ENCODE data around the gene VCPKMT. TPM values are rescaled to one million over a fixed set of nuclear protein-coding genes. Genes with fewer than 3 reads are reported as not detected.
A peak's percentile ranks its signal among the peaks of the same experiment; 100 is the strongest.

VCPKMT gene
- polyA plus RNA-seq, 12 donors: 7.6 to 14.4 (median 11.4) TPM; not detected in 1

DNA sequence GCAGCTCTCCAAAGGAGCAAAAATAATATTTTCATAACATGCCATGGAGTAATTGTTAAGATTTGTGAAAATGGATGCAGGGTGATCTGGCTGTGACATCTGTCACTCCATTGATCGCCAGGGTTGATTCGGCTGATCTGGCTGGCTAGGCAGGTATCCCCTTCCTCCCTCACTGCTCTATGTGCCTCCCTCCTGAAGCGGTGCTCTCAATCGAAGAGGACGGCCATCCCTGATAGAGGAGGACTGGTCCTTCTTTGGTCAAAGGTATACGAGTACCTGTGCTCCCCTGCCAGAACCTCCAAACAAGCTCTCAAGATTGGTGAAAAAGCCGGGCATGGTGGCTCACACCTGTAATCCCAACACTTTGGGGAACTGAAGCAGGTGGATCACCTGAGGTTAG lies 47.9 kb downstream of the VCPKMT start:
- DNase-seq: no peak

GRCh38 chr14:50067723-50068495 lies 48.5 kb downstream of the VCPKMT start:
- DNase-seq: no peak

- no peak for DNase-seq
These were observed 50.8 kb downstream of the VCPKMT start for GRCh38 chr14:50065583-50065982.

DNA sequence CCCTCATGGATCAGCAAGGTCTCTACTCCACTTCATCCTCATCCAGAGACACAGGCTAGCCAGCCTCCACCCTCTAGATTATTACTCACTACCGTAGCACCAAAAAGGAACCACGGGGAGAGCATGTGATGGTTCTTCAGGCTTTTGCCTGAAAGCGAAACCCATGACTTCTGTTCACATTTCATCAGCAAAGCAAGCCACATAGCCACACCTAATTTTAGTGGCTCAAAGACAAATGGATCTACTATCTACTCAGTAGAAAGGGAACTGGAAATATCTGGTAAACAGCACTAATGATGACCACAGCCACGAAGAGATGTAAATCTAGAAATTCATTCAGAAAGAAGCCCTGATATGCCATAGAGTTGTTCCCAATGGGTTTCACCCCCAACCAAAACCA lies 51.4 kb downstream of the VCPKMT start:
- DNase-seq: no peak

- DNase-seq: no peak
These were observed 52.4 kb downstream of the VCPKMT start for GRCh38 chr14:50063876-50064420.

DNA sequence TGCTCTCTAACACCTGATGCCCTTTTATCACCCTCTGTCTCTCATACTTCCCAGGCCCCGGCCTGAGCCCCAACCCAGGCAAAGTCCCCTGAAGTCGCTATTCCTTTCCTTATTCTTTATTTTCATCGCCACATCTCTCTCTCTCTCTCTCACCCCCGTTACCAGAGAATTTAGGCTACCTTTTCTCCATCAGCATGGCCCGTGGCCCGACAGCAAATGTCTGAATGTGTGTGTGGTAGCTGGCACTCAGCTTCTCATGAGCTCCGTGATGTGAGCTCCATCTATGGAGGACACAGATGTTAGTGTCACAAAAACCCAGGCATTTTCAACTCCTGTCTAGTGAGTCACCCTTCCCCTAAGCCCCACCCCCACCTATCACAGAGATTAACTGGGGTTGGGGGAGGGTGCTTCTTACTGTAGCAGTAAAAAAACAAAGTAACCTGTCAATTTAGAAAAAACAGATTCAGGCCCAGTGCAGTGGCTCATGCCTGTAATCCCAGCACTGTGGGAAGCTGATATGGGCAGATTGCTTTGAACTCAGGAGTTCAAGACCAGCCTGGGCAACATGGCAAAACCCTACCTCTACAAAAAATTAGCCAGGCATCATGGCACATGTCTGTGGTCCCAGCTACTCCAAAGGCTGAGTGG lies 53.8 kb downstream of the VCPKMT start:
- DNase-seq: no peak

- DNase-seq: no peak
These were observed 54.5 kb downstream of the VCPKMT start for GRCh38 chr14:50061664-50062437.

GRCh38 chr14:50060871-50061663 lies 55.3 kb downstream of the VCPKMT start:
- peak; percentile 73 for DNase-seq

DNA sequence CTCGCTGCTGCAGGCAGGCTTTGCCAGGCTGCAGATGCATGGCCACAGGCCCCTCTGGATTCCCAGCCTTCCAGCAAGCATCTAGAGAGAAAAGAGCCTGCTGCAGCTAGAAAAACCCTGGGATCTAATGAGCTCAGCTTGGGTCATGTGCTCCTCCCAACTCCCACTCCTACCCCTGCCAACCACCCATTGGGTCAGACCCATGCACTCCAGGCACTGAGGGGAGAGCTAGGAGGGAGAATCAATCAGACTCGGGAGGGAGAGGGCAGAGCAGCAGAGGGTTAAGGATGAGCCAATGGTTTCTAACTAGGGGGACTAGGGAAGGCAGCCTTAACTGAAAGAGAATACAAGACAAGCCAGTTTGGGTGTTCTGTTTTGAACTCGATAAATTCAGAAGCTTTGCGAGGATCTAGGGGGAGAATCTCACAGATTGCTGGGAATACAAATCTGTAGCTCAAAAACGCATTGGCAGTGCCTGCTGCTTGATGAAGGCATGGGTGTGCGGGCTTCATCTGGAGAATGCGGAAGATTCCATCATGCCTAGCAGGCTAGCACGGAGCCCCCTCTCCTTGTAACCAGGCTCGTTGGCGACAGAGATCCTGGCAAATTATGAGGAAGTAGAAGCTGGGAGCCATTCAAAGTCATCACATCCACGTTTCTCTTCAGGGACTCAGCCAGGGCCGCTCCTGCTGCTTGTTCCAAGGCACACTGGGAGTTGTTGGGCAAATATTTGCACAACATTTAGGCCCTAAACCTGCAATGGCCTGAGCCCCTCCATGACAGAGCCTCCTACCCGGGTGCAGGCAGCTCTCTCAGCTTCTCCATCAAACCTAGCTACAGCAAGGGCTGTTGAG lies 56.4 kb downstream of the VCPKMT start:
- no peak for DNase-seq

Other genes with a start within 250 kb of the VCPKMT start
- 100 to 1,000 TPM in 1 of 12 donors, 10 to 100 TPM in 11; 29.1 to 146 (median 37.7) TPM for gene ARF6, start 223.5 kb downstream of the VCPKMT start, polyA plus RNA-seq (ENCODE audit: insufficient read length in 12 of 12)
- 10 to 100 TPM in 11 of 12 donors, not detected in 1; 31.2 to 55.7 (median 39.2) TPM for gene SOS2, start 115.0 kb upstream of the VCPKMT start, polyA plus RNA-seq (ENCODE audit: insufficient read length in 12 of 12)
- 1 to 10 TPM in 11 of 12 donors, not detected in 1; 5.4 to 9.0 (median 6.4) TPM for gene L2HGDH, start 195.7 kb upstream of the VCPKMT start, polyA plus RNA-seq (ENCODE audit: insufficient read length in 12 of 12)
- gene DMAC2L, start 195.8 kb upstream of the VCPKMT start, polyA plus RNA-seq (ENCODE audit: insufficient read length in 12 of 12): 10 to 100 TPM; 15.2 to 53.6 (median 17.5) TPM